Keratinocyte (primary cell): ENCODE results near the gene DNAJB13. TPM values are rescaled to one million over a fixed set of nuclear protein-coding genes. Genes with fewer than 3 reads are reported as not detected.

Experiments used
- DNase-seq: peaks from one replicate; pipeline ENCODE4 v3.0.0-alpha.2; 2011; ENCODE audit warnings: low read depth, missing footprints, low spot score
- FAIRE-seq: peaks from 2 replicates; lab custom pipeline; 2011; peaks lifted over from hg19 to GRCh38; lab: Jason Lieb, UNC
- H2AFZ ChIP-seq: 2 replicates; pipeline ENCODE4 v1.6.0; 2012; ENCODE audit warnings: low read length, control low read depth, inconsistent platforms; ENCODE audit not compliant: control insufficient read depth
- H3K27ac ChIP-seq: 2 replicates; pipeline ENCODE4 v1.5.1; 2011; ENCODE audit warnings: low read length; ENCODE audit not compliant: control insufficient read depth, insufficient read depth
- H3K27me3 ChIP-seq: 3 replicates; pipeline ENCODE4 v1.6.0; 2011; ENCODE audit warnings: low read length; ENCODE audit not compliant: control insufficient read depth, insufficient read depth; ENCODE audit errors: extremely low read depth
- H3K36me3 ChIP-seq, 2 experiments: 2 replicates in 1 of 2; 3 replicates in 1 of 2; pipeline ENCODE4 v1.5.1; 2011; ENCODE audit warnings: low read length in 2 of 2, mild to moderate bottlenecking in 1 of 2; ENCODE audit not compliant: control insufficient read depth in 2 of 2, insufficient read depth in 2 of 2; ENCODE audit errors: extremely low read depth in 1 of 2
- H3K4me1 ChIP-seq: 3 replicates; pipeline ENCODE4 v1.5.1; 2011; ENCODE audit warnings: low read length; ENCODE audit not compliant: control insufficient read depth, insufficient read depth; ENCODE audit errors: extremely low read depth
- H3K4me2 ChIP-seq: 3 replicates; pipeline ENCODE4 v1.6.0; 2011; ENCODE audit warnings: low read depth, low read length; ENCODE audit not compliant: control insufficient read depth, insufficient read depth; ENCODE audit errors: extremely low read depth
- H3K4me3 ChIP-seq, 3 experiments: fragments of 200-600 bp in 1 of 3; sonication (generic) in 1 of 3; 2 replicates in 2 of 3; 3 replicates in 1 of 3; pipeline ENCODE4 v1.5.1; 2011 to 2016; ENCODE audit warnings: low read length in 3 of 3, mild to moderate bottlenecking in 3 of 3, control low read depth in 2 of 3, inconsistent platforms in 1 of 3, low read depth in 1 of 3, mixed read lengths in 1 of 3, mixed run types in 1 of 3, moderate library complexity in 1 of 3; ENCODE audit not compliant: control insufficient read depth in 2 of 3, insufficient read depth in 2 of 3; ENCODE audit errors: extremely low read depth in 1 of 3
- H3K79me2 ChIP-seq: 2 replicates; pipeline ENCODE4 v1.6.0; 2012; ENCODE audit warnings: low read length; ENCODE audit not compliant: control insufficient read depth, insufficient read depth
- H3K9ac ChIP-seq: 3 replicates; pipeline ENCODE4 v1.6.0; 2011; ENCODE audit warnings: low read length; ENCODE audit not compliant: control insufficient read depth, insufficient read depth; ENCODE audit errors: extremely low read depth
- H3K9me1 ChIP-seq: 3 replicates; pipeline ENCODE4 v1.6.0; 2011; ENCODE audit warnings: low read length; ENCODE audit not compliant: control insufficient read depth, insufficient read depth; ENCODE audit errors: extremely low read depth
- H3K9me3 ChIP-seq: 2 replicates; pipeline ENCODE4 v1.5.1; 2012; ENCODE audit warnings: low read depth, low read length; ENCODE audit not compliant: control insufficient read depth
- H4K20me1 ChIP-seq: 3 replicates; pipeline ENCODE4 v1.6.0; 2011; ENCODE audit warnings: low read length; ENCODE audit not compliant: control insufficient read depth, insufficient read depth; ENCODE audit errors: extremely low read depth
- EZH2 ChIP-seq: IDR thresholded peaks from one replicate; pipeline ENCODE4 v1.6.1; 2012; ENCODE audit warnings: inconsistent platforms, mild to moderate bottlenecking, low read length, moderate library complexity
- dilution Hi-C: fragments of 300-500 bp; cut with MboI; formaldehyde crosslinking; loops from one replicate; pipeline ENCODE4 v1.7.0; 2020; ENCODE audit warnings: low sequenced_read_pairs; ENCODE audit not compliant: extremely low pct_ligation_motif_present
- polyA minus RNA-seq, 3 experiments: library from RNA; depleted of rRNA, polyadenylated mRNA; stranded (reverse); fragments of >200 nt; gene quantifications; 1 replicate in 1 of 3; 2 replicates in 1 of 3; 3 replicates in 1 of 3; pipeline ENCODE4 v1.2.3, GENCODE V29; 2011
- polyA plus RNA-seq, 5 experiments: library from polyadenylated mRNA; depleted of rRNA in 3 of 5; stranded (reverse) in 3 of 5; stranded (forward) in 1 of 5; unstranded in 1 of 5; fragments of >200 nt; gene quantifications; 1 replicate in 1 of 5; 2 replicates in 3 of 5; 3 replicates in 1 of 5; pipeline versions ENCODE4 v1.2.1 to v1.2.3, GENCODE V29; 2011 to 2012; ENCODE audit warnings: missing spikeins in 2 of 5, low read depth in 1 of 5, low replicate concordance in 1 of 5
- TF ChIP-seq, protein P1 (sequence below), 3 experiments: IDR thresholded peaks in 1 of 3; conservative IDR thresholded peaks in 1 of 3; optimal IDR thresholded peaks in 1 of 3; 2 replicates in 2 of 3; 3 replicates in 1 of 3; pipeline versions ENCODE3 to v1.5.1; 2011; ENCODE audit warnings: low read length in 3 of 3, mild to moderate bottlenecking in 3 of 3, moderate library complexity in 2 of 3, control low read depth in 1 of 3, inconsistent platforms in 1 of 3; ENCODE audit not compliant: insufficient read depth in 2 of 3; ENCODE audit errors: extremely low read depth in 1 of 3

The DNAJB13 gene, protein sequence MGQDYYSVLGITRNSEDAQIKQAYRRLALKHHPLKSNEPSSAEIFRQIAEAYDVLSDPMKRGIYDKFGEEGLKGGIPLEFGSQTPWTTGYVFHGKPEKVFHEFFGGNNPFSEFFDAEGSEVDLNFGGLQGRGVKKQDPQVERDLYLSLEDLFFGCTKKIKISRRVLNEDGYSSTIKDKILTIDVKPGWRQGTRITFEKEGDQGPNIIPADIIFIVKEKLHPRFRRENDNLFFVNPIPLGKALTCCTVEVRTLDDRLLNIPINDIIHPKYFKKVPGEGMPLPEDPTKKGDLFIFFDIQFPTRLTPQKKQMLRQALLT
- polyA plus RNA-seq (0.06 to 0.09 TPM (median 0.09 TPM) in 3 replicates), polyA minus RNA-seq (not detected in 3 replicates)
- not detected for polyA plus RNA-seq (2011; ENCODE audit: low read depth)
- polyA plus RNA-seq (2011; cell fraction: cytosol; rRNA removed): not detected in 2 replicates
- polyA plus RNA-seq (2011; cell fraction: nucleus; rRNA removed): 0.18 and 0.55 TPM in 2 replicates
- 0.44 TPM in 1 of 2 replicates, not detected in the other for polyA plus RNA-seq (2012; ENCODE audit: low replicate concordance)
- polyA minus RNA-seq (2011; cell fraction: cytosol; rRNA and poly(A)+ RNA removed): not detected
- polyA minus RNA-seq (2011; cell fraction: nucleus; rRNA and poly(A)+ RNA removed): 0.93 TPM in 1 of 2 replicates, not detected in the other

DNA sequence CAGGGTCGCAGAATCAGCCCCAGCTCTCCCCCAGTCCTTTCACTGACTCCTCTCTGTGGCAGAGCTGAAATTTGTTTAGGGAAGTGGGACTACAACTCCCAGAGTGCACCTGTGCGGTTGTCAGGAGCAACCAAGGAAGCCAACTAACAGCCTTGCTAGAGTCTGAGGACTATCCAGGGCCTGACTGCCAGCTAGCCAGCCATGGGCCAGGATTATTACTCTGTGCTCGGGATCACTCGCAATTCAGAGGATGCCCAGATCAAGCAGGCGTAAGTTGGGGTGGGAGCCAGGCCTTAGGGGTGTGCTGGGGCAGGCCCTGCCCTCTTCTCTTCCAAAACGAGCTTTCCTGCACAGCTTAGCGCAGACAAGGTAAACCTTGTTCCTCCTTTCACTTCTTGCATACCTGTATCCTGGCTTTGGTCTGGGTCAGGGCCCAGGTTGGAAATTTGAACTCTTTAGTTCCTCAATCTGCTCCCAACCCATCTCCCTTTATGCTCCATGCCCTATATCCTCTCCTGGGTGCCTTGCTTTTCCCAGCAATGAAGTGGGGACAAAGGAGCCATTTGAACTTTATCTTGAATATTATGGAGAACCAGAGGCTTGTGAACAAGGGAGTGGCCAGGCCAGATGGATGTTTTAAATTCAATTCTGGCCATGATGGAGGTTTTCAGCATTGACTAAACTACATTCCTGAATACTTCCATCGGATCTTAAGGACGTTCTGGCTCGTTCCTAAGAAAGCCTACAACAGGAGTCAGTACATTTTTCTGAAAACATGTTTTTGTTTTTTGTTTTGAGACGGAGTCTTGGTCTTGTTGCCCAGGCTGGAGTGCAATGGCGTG, at the start of gene DNAJB13:
Gene DNAJB13, plus strand, starts transcription at position 158 of the 842 bp plus-strand sequence. Its CDS starts 44 bp downstream, at position 202.
- Histone ChIP-seq H3K4me2 (no peak within 1 kb of the TSS), H3K9me1 (no peaks in the 10 kb centered on the region), H3K4me1 (peaks cover 2% of the 10 kb centered on the region), H4K20me1 (no peaks in the 10 kb centered on the region), H3K27me3 (no peaks in the 10 kb centered on the region), H3K27ac (no peak within 1 kb of the TSS), H3K79me2 (no peaks in the 10 kb centered on the region), H3K9me3 (no peaks in the 10 kb centered on the region), H3K9ac (no peak within 1 kb of the TSS), H3K36me3 (no peaks in the 10 kb centered on the region), H2AFZ (no peak within 1 kb of the TSS), H3K4me3 (no peak within 1 kb of the TSS)
- DNase-seq: no peak
- no peak for TF ChIP-seq EZH2
- TF ChIP-seq, protein P1, sequence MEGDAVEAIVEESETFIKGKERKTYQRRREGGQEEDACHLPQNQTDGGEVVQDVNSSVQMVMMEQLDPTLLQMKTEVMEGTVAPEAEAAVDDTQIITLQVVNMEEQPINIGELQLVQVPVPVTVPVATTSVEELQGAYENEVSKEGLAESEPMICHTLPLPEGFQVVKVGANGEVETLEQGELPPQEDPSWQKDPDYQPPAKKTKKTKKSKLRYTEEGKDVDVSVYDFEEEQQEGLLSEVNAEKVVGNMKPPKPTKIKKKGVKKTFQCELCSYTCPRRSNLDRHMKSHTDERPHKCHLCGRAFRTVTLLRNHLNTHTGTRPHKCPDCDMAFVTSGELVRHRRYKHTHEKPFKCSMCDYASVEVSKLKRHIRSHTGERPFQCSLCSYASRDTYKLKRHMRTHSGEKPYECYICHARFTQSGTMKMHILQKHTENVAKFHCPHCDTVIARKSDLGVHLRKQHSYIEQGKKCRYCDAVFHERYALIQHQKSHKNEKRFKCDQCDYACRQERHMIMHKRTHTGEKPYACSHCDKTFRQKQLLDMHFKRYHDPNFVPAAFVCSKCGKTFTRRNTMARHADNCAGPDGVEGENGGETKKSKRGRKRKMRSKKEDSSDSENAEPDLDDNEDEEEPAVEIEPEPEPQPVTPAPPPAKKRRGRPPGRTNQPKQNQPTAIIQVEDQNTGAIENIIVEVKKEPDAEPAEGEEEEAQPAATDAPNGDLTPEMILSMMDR (optimal IDR thresholded peaks at IDR 0.05 in 1 of 3, IDR thresholded peaks at IDR 0.05 in 1 of 3, conservative IDR thresholded peaks at IDR 0.05 in 1 of 3; ENCODE audit: extremely low read depth in 1 of 3, insufficient read depth in 2 of 3, low read length in 3 of 3): no peak
- dilution Hi-C loops: no loop called here
- no peak for FAIRE-seq

DNA sequence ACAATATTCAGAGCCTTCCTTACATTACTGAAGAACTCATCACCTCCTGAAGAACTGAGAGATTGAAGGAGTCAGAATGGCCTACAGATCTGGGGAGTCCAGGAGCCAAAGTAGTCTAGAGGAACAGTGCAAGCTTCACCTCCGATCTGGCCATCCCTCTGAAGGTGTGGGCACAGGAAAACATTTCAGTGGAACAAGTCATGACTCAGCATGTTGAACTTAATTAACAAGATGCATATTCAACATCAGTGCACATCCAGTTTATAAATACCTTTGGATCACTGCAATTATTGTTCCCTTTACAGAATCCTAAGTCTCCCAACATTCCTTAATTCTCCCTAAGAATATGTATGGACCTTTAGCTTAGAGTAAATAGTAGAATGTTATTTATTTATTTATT, 48.5 kb upstream of the DNAJB13 start:
- H3K9ac ChIP-seq: no peak overlapping the region
- H3K9me1 ChIP-seq: no peaks in the 10 kb centered on the region
- no peak for DNase-seq
- no peak for FAIRE-seq
- H3K27ac ChIP-seq: no peak overlapping the region
- no peaks in the 10 kb centered on the region for H4K20me1 ChIP-seq
- no peak overlapping the region for H3K4me3 ChIP-seq
- H2AFZ ChIP-seq: no peak overlapping the region
- no peak overlapping the region for H3K4me2 ChIP-seq
- no peak for TF ChIP-seq EZH2
- TF ChIP-seq, protein P1 (optimal IDR thresholded peaks at IDR 0.05 in 1 of 3, IDR thresholded peaks at IDR 0.05 in 1 of 3, conservative IDR thresholded peaks at IDR 0.05 in 1 of 3; ENCODE audit: extremely low read depth in 1 of 3, insufficient read depth in 2 of 3, low read length in 3 of 3): no peak
- peaks cover 3% of the 10 kb centered on the region for H3K4me1 ChIP-seq
- peaks cover 5% of the 10 kb centered on the region in 2 experiments for H3K36me3 ChIP-seq
- dilution Hi-C loops: no loop called here
- H3K9me3 ChIP-seq: no peaks in the 10 kb centered on the region
- H3K79me2 ChIP-seq: no peaks in the 10 kb centered on the region
- no peaks in the 10 kb centered on the region for H3K27me3 ChIP-seq
